ENCODE data around the gene SMYD3.

GRCh38 chr1:245937316-245938045 is 569.6 kb downstream of the SMYD3 start:
- TF ChIP-seq FOXK2 (IDR thresholded peaks at IDR 0.05) (no peak), FOXM1 (IDR thresholded peaks at IDR 0.05; ENCODE audit: borderline replicate concordance) (no peak), SUZ12 (IDR thresholded peaks at IDR 0.05) (no peak), CTBP1 (IDR thresholded peaks at IDR 0.05; ENCODE audit: borderline replicate concordance) (no peak), ELF4 (IDR thresholded peaks at IDR 0.05) (no peak), BHLHE40 (IDR thresholded peaks at IDR 0.05; ENCODE audit: borderline replicate concordance) (no peak), TARDBP (IDR thresholded peaks at IDR 0.05) (no peak), FOXA1 (IDR thresholded peaks at IDR 0.05) (no peak), ARNT (IDR thresholded peaks at IDR 0.05) (no peak), ZNF384 (IDR thresholded peaks at IDR 0.05) (no peak), LEF1 (IDR thresholded peaks at IDR 0.05; ENCODE audit: borderline replicate concordance) (no peak), SP1 (IDR thresholded peaks at IDR 0.05) (no peak)

Data from HEK293T (cell line).